K562 (cell line): ENCODE results near the gene ATP13A4. TPM values are rescaled to one million over a fixed set of nuclear protein-coding genes. Genes with fewer than 3 reads are reported as not detected.
A peak's percentile ranks its signal among the peaks of the same experiment; 100 is the strongest.

Experiments
- ATAC-seq: fragments of 200-7000 bp; cut with Tn5 transposase; 3 replicates; pipeline ENCODE4 v1.9.1; 2020; ENCODE audit warnings: moderate library complexity
- BruUV-seq: library from RNA; stranded (reverse); fragments of 400-500 nt; replicated peaks from 2 replicates; lab custom pipeline; 2021; lab: Mats Ljungman, UMichigan
- CTCF ChIA-PET: fragments of 300-600 bp; formaldehyde crosslinking; extraction: SDS; loops from one replicate; lab custom pipeline; 2021; ENCODE audit warnings: low intra/inter-chr PET ratio; lab: Yijun Ruan, JAX
- POLR2A ChIA-PET: fragments of 300-600, 350-650 bp; sonication (Branson Sonifier 250); formaldehyde crosslinking; extraction: SDS; loops from one replicate; lab custom pipeline; 2021; ENCODE audit warnings: antibody characterized with exemption, inconsistent platforms; lab: Yijun Ruan, JAX
- DNase-seq, 4 experiments: peaks; one replicate each; pipeline versions ENCODE4 v3.0.0 to v3.0.0-alpha.2; 2011 to 2018; ENCODE audit warnings: low spot score in 3 of 4, mixed read lengths in 3 of 4; ENCODE audit errors: extremely low read depth in 1 of 4
- FAIRE-seq: peaks from 2 replicates; lab custom pipeline; 2011; peaks lifted over from hg19 to GRCh38; lab: Jason Lieb, UNC
- H2AFZ ChIP-seq: 2 replicates; pipeline ENCODE4 v1.6.0; 2011; ENCODE audit warnings: low read depth, low read length, control low read depth, inconsistent platforms
- H3K27ac ChIP-seq: fragments of 200-600 bp; 3 replicates; pipeline ENCODE4 v1.8.0; 2011; ENCODE audit warnings: low read depth, mild to moderate bottlenecking, control low read depth, inconsistent platforms, low read length, moderate library complexity, mixed read lengths; ENCODE audit errors: extremely low read depth
- H3K27me3 ChIP-seq, 2 experiments: fragments of 300-600 bp in 1 of 2; 2 replicates in 1 of 2; 3 replicates in 1 of 2; pipeline versions ENCODE4 v1.6.0 to v1.8.0; 2011; ENCODE audit warnings: inconsistent platforms in 2 of 2, low read length in 2 of 2, mild to moderate bottlenecking in 1 of 2, mixed read lengths in 1 of 2, moderate library complexity in 1 of 2; ENCODE audit not compliant: control insufficient read depth in 2 of 2, insufficient read depth in 2 of 2
- H3K36me3 ChIP-seq: fragments of 300-600 bp; 3 replicates; pipeline ENCODE4 v1.8.0; 2011; ENCODE audit warnings: mild to moderate bottlenecking, low read length, inconsistent platforms; ENCODE audit not compliant: control insufficient read depth, insufficient read depth
- H3K4me1 ChIP-seq, 2 experiments: fragments of 200-600 bp in 1 of 2; replicated peaks in 1 of 2; 2 replicates in 1 of 2; 3 replicates in 1 of 2; pipeline versions ENCODE4 v1.5.1 to v1.8.0; 2011; ENCODE audit warnings: inconsistent platforms in 2 of 2, low read length in 2 of 2, mild to moderate bottlenecking in 1 of 2, mixed read lengths in 1 of 2, moderate library complexity in 1 of 2; ENCODE audit not compliant: control insufficient read depth in 2 of 2, insufficient read depth in 2 of 2
- H3K4me2 ChIP-seq: 2 replicates; pipeline ENCODE4 v1.6.1; 2011; ENCODE audit warnings: low read length, control low read depth, inconsistent platforms, mixed read lengths; ENCODE audit not compliant: insufficient read depth
- H3K4me3 ChIP-seq: fragments of 200-600 bp; sonication (generic), shearing (Covaris generic); 2 replicates; pipeline ENCODE4 v1.5.1; 2016; ENCODE audit warnings: control low read depth, inconsistent platforms
- H3K79me2 ChIP-seq: fragments of 200-600 bp; 3 replicates; pipeline ENCODE4 v1.8.0; 2011; ENCODE audit warnings: low read length, inconsistent platforms; ENCODE audit not compliant: control insufficient read depth, insufficient read depth
- H3K9ac ChIP-seq, 2 experiments: 2 replicates each; pipeline versions ENCODE4 v1.6.0 to v1.6.1; 2011; ENCODE audit warnings: low read depth in 2 of 2, low read length in 2 of 2, control low read depth in 1 of 2, inconsistent platforms in 1 of 2, mild to moderate bottlenecking in 1 of 2, mixed read lengths in 1 of 2; ENCODE audit not compliant: insufficient read depth in 1 of 2
- H3K9me1 ChIP-seq: one replicate; pipeline ENCODE4 v1.6.0; 2011; ENCODE audit warnings: inconsistent platforms, mild to moderate bottlenecking, low read length, moderate library complexity; ENCODE audit not compliant: control insufficient read depth, insufficient read depth
- H3K9me3 ChIP-seq: replicated peaks from 2 replicates; pipeline ENCODE4 v1.5.1; 2011; ENCODE audit warnings: low read depth, low read length, inconsistent platforms; ENCODE audit not compliant: control insufficient read depth, insufficient read depth
- H4K20me1 ChIP-seq: replicated peaks from 2 replicates; pipeline ENCODE4 v1.6.1; 2011; ENCODE audit warnings: low read length, inconsistent platforms, mixed read lengths; ENCODE audit not compliant: control insufficient read depth, insufficient read depth
- KDM5B ChIP-seq: fragments of 200-600 bp; sonication (generic); IDR thresholded peaks from 2 replicates; pipeline ENCODE4 v1.6.1; 2012; ENCODE audit warnings: low read depth, mild to moderate bottlenecking, moderate library complexity, low read length, control low read depth, inconsistent platforms; ENCODE audit not compliant: insufficient replicate concordance
- POLR2G ChIP-seq: fragments of 200-400 bp; formaldehyde crosslinking; IDR thresholded peaks from 2 replicates; pipeline ENCODE4 v1.6.1; 2017; ENCODE audit warnings: low read depth, mild to moderate bottlenecking, antibody characterized with exemption, low read length, moderate library complexity
- RBFOX2 ChIP-seq: fragments of 200-400 bp; formaldehyde crosslinking; IDR thresholded peaks from 2 replicates; pipeline ENCODE4 v1.6.1; 2017; ENCODE audit warnings: low read depth, mild to moderate bottlenecking, low read length, moderate library complexity
- RBM14 ChIP-seq: fragments of 200-400 bp; formaldehyde crosslinking; IDR thresholded peaks from 2 replicates; pipeline ENCODE4 v1.6.1; 2018; ENCODE audit warnings: low read depth, mild to moderate bottlenecking, low read length, moderate library complexity, borderline replicate concordance; ENCODE audit not compliant: insufficient read depth
- RHOXF2B ChIP-seq: fragments of 250-450 bp; sonication (Bioruptor Pico); conservative IDR thresholded peaks from 2 replicates; pipeline ENCODE4 v1.5.1; 2021
- SIX5 ChIP-seq, 2 experiments: IDR thresholded peaks; 2 replicates each; pipeline ENCODE4 v1.6.1; 2011; ENCODE audit warnings: low read length in 2 of 2, borderline replicate concordance in 1 of 2, low read depth in 1 of 2, mild to moderate bottlenecking in 1 of 2, moderate library complexity in 1 of 2; ENCODE audit not compliant: insufficient read depth in 1 of 2
- WGBS: fragments of 100-300 bp; shearing (Covaris generic); methylation state at CpG from one replicate; pipeline ENCODE4 v1.1.6; 2016; ENCODE audit warnings: low coverage, mixed read lengths; ENCODE audit not compliant: insufficient coverage; ENCODE audit errors: missing lambda C conversion rate; 5-methylcytosine and 5-hydroxymethylcytosine counted together
- in situ Hi-C: fragments of 300-500 bp; cut with MboI; formaldehyde crosslinking; loops from 4 replicates; pipeline ENCODE4 v1.15.0; 2018; ENCODE audit warnings: inconsistent platforms, mixed read lengths
- intact Hi-C: fragments of 100-400 bp; cut with micrococcal nuclease; formaldehyde crosslinking; loops from 2 replicates; pipeline ENCODE4 v1.14.2; 2022
- polyA plus RNA-seq, 8 experiments: library from polyadenylated mRNA; depleted of rRNA in 4 of 8; stranded (reverse) in 5 of 8; unstranded in 3 of 8; fragments of >200 nt; fragmentation: Nextera tagmentation in 2 of 8; fragmentation: Illumina TruSeq in 1 of 8; extraction: Ambion mirVana in 2 of 8; extraction: Trizol in 1 of 8; gene quantifications; 2 replicates each; pipeline versions ENCODE4 v1.2.1 to v1.2.3, GENCODE V29; 2011 to 2014; ENCODE audit warnings: inconsistent platforms in 1 of 8, missing spikeins in 1 of 8
- total RNA-seq, 7 experiments: library from RNA; depleted of rRNA in 6 of 7; stranded (reverse); fragments of >200 nt in 6 of 7; fragmentation: Illumina TruSeq in 2 of 7; extraction: Trizol in 2 of 7; gene quantifications; 2 replicates each; pipeline versions ENCODE4 v1.2.1 to v1.2.3, GENCODE V29; 2011 to 2021; ENCODE audit warnings: low replicate concordance in 1 of 7

The ATP13A4 gene
- total and polyA plus RNA-seq, 9 of the 15 experiments (the other 6 are each of a cell fraction or from before 2014, with no cell fraction given) = 0.03 to 0.14 (median 0.07) TPM; not detected in 6

DNA sequence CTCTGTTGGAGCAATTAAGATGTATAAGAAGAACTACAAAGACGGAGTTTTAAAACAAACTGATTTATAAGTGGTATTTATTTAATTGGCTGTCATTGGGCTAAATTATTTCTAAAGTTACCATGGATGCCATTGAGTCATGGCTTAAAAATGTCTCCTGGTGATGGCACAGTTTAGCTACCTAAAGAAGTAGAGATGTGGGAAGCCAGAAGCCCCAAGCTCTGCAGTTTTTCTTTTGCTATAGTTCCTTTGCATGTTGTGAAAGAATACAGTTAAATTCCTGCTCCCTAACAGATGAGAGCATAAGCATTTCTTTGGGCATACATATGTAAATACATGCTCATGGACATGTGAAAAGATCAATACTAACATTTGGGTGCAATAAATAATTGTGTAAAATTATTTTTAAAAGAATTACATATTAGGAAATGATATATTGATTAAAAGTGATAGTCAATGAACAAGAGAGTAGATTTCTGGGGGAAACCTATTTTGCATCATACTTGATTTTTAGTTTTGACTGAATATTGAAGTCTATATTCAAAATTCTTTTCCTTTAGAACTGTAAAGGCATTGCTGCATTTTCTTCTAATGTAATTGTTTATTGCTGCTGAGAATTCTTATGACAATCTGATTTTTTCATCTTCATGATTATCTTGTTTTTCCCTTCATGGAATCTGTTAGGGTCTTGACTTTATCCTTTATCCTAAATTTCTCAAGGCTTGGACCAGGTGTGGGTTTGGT is 40.4 kb upstream of the ATP13A4 start:
- Histone ChIP-seq H4K20me1 (peaks cover 11% of the 10 kb centered on the region), H3K9me1 (peaks cover 5% of the 10 kb centered on the region), H2AFZ (no peak overlapping the region), H3K9me3 (no peaks in the 10 kb centered on the region), H3K27me3 (no peaks in the 10 kb centered on the region), H3K27ac (no peak overlapping the region)
- WGBS = 38% methylated on average over 1 of the region's 1 CpG
- ATAC-seq (no peak), FAIRE-seq (no peak)
- TF ChIP-seq POLR2G = 0 out of 2 replicates have a peak, but pooled peaks have one; percentile 20
- peak; percentile 51; the same call in 1 of the 2 replicates for TF ChIP-seq RBFOX2
- 0 out of 4 replicates have a peak, but pooled peaks of 1 of the 2 experiments have one; percentile 3 for TF ChIP-seq SIX5 (IDR thresholded peaks at IDR 0.05; ENCODE audit: borderline replicate concordance in 1 of 2, insufficient read depth in 1 of 2, low read depth in 1 of 2, low read length in 2 of 2)
- TF ChIP-seq KDM5B = no peak
- no peak for TF ChIP-seq RBM14
- no peak for TF ChIP-seq RHOXF2B (CRISPR knock-in tag)
- TF ChIP-seq, all 486 proteins: peak for 3
- Histone ChIP-seq H3K4me1 (peaks cover 5 to 33% of the 10 kb centered on the region in 2 experiments), H3K36me3 (peaks cover 37% of the 10 kb centered on the region), H3K79me2 (peaks cover 72% of the 10 kb centered on the region), H3K9ac (peak overlapping the region in 1 of 2 experiments; percentile 18; a peak in 1 of 4 replicates), H3K4me3 (peak overlapping the region; percentile 80; the same call in 1 of the 2 replicates), H3K4me2 (no peak overlapping the region)
- no TSS peak for BruUV-seq
- CTCF ChIA-PET = no interaction called here
- POLR2A ChIA-PET = no interaction called here
- no peak for DNase-seq
- intact Hi-C loops (loop anchor here (5.0 to 10.0 kb wide), 3 partner anchors 107 to 730 kb away; no protein-coding TSS in a partner anchor), in situ Hi-C loops (no loop called here)
